ENCODE results near the gene SLU7. TPM values are rescaled to one million over a fixed set of nuclear protein-coding genes. Genes with fewer than 3 reads are reported as not detected.
A peak's percentile ranks its signal among the peaks of the same experiment; 100 is the strongest.

SLU7 gene
- total and polyA plus RNA-seq, 9 of the 15 experiments (the other 6 are each of a cell fraction or from before 2014, with no cell fraction given): 42.1 to 65.7 (median 54.8) TPM

- TF ChIP-seq TFAP4 (CRISPR knock-in tag; IDR thresholded peaks at IDR 0.05; ENCODE audit: borderline replicate concordance) (no peak), DPF2 (IDR thresholded peaks at IDR 0.05) (peak; percentile 41; the same call in 1 of the 2 replicates), XRCC4 (IDR thresholded peaks at IDR 0.05; ENCODE audit: extremely low read depth, insufficient read depth, insufficient read length) (no peak)
Observed at GRCh38 chr5:160436017-160436416, 17.1 kb upstream of the SLU7 start (continued).

- no peak for DNase-seq (ENCODE audit: extremely low read depth in 1 of 4, low spot score in 3 of 4)
- no peaks in the 10 kb centered on the region for H3K9me1 ChIP-seq (ENCODE audit: control insufficient read depth, insufficient read depth, low read length)
- in situ Hi-C loops (cut with MboI) (no loop called here), intact Hi-C loops (cut with micrococcal nuclease) (no loop called here)
- ATAC-seq: no peak
- H3K4me3 ChIP-seq: no peak overlapping the region
- peaks cover 12 to 14% of the 10 kb centered on the region in 2 experiments; a peak in 4 of 5 replicates for H3K4me1 ChIP-seq (replicated peaks in 1 of 2; ENCODE audit: control insufficient read depth in 2 of 2, insufficient read depth in 2 of 2, low read length in 2 of 2)
- no peak overlapping the region; the same call in 1 of the 2 replicates for H3K4me2 ChIP-seq (ENCODE audit: insufficient read depth, low read length)
- WGBS (ENCODE audit: insufficient coverage, low coverage, missing lambda C conversion rate): 7% methylated on average over 1 of the region's 1 CpG
- ChIA-PET POLR2A (interaction anchor here (0.7 to 1.9 kb wide), 3 partner anchors 11 to 16 kb away, joined by 4 to 9 read pairs (median 7); partner anchors contain the start of genes PTTG1 and SLU7), CTCF (ENCODE audit: low intra/inter-chr PET ratio) (no interaction called here)
- no peaks in the 10 kb centered on the region for H3K36me3 ChIP-seq (ENCODE audit: control insufficient read depth, insufficient read depth, low read length)
- no TSS peak for BruUV-seq (replicated peaks)
- no peaks in the 10 kb centered on the region for H4K20me1 ChIP-seq (replicated peaks; ENCODE audit: control insufficient read depth, insufficient read depth, low read length)
- no peaks in the 10 kb centered on the region for H3K9me3 ChIP-seq (replicated peaks; ENCODE audit: control insufficient read depth, insufficient read depth, low read depth, low read length)
- no peak overlapping the region for H3K27ac ChIP-seq (ENCODE audit: extremely low read depth, low read depth, low read length)
- H3K9ac ChIP-seq (ENCODE audit: insufficient read depth in 1 of 2, low read depth in 2 of 2, low read length in 2 of 2): no peak overlapping the region
- no peak overlapping the region for H2AFZ ChIP-seq (ENCODE audit: low read depth, low read length)
- H3K27me3 ChIP-seq (ENCODE audit: control insufficient read depth in 2 of 2, insufficient read depth in 2 of 2, low read length in 2 of 2): no peaks in the 10 kb centered on the region
- no peaks in the 10 kb centered on the region for H3K79me2 ChIP-seq (ENCODE audit: control insufficient read depth, insufficient read depth, low read length)
- TF ChIP-seq ARID1B (IDR thresholded peaks at IDR 0.05): no peak
- no peak for TF ChIP-seq TSHZ1 (CRISPR knock-in tag; IDR thresholded peaks at IDR 0.05)
- peak; percentile 35 for FAIRE-seq
Observed at GRCh38 chr5:160435532-160435931, 16.7 kb upstream of the SLU7 start.
